Caki2 (cell line): Measurements from ENCODE around the gene SLC6A3. TPM values are rescaled to one million over a fixed set of nuclear protein-coding genes. Genes with fewer than 3 reads are reported as not detected.

Source experiments
- DNase-seq: peaks from one replicate; pipeline ENCODE4 v3.0.0-alpha.2; 2015; ENCODE audit warnings: low read depth
- in situ Hi-C: cut with HindIII; loops from 2 replicates; pipeline ENCODE4 v1.10.0; 2016; ENCODE audit warnings: low sequenced_read_pairs, low pct_unique_long_range_greater_than_20kb, mixed read lengths
- total RNA-seq: library from RNA; depleted of rRNA; stranded (reverse); fragments of >200 nt; shearing (Covaris generic); gene quantifications from 2 replicates; pipeline ENCODE4 v1.2.3, GENCODE V29; 2014; ENCODE audit warnings: low replicate concordance

Gene SLC6A3
- total RNA-seq, 1 experiment from 2014 or later = not detected

DNA sequence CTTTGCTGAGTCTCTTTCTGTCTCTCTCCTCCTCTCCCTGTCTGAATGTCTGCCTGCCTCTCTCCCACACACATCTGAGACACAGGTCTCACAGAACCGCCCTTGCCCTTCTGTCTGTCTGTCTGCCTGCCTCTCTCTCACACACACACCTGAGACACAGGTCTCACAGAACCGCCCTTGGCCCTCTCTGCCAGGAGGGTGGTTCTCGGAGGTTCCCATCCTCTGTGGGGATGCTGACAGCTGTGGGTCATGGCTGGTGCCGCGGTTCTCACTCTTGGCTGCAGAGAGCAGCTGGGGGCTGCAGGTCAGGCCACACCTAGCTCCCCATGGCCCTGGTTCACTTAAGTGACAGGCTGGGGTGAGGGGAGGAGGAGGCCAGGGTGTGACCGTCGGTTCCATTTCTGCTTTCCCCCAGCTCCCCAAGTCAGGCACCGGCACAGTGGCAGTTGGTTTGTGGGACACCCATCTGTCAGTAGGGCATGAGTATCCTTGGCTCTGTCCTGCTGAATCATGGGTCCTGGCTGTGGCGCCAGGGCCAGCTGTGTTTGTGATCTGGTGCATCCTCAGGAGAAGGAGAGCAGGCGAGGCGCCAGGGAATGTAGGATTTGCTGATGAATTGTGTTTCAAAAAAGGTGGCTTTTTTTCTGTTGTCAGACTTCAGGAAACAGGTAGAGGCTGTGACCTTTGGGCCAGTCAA lies 58.0 kb downstream of the SLC6A3 start:
- DNase-seq = no peak
- in situ Hi-C loops = no loop called here

DNA sequence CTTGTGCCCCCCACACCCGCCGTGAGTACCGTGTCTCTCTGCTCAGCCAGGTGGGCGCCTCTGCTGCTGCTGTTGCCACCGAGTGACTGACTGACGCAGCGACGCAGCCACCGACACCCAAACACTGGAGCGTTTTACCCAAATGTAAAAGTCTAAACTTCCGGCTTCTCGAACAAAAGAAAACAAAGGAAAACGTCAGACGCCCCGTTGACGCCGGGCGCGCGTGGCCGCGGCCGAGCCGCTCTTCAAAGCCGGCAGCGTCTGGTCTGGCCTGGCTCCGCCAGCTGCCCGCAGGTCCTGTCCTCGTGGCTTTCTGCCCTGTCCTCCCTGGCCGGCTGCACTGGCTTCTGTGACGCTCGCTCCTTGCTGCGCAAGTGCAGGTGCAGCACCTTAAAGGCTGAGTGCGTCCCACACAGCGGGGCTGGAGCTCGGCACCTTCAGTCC lies 58.9 kb downstream of the SLC6A3 start:
- no peak for DNase-seq

DNA sequence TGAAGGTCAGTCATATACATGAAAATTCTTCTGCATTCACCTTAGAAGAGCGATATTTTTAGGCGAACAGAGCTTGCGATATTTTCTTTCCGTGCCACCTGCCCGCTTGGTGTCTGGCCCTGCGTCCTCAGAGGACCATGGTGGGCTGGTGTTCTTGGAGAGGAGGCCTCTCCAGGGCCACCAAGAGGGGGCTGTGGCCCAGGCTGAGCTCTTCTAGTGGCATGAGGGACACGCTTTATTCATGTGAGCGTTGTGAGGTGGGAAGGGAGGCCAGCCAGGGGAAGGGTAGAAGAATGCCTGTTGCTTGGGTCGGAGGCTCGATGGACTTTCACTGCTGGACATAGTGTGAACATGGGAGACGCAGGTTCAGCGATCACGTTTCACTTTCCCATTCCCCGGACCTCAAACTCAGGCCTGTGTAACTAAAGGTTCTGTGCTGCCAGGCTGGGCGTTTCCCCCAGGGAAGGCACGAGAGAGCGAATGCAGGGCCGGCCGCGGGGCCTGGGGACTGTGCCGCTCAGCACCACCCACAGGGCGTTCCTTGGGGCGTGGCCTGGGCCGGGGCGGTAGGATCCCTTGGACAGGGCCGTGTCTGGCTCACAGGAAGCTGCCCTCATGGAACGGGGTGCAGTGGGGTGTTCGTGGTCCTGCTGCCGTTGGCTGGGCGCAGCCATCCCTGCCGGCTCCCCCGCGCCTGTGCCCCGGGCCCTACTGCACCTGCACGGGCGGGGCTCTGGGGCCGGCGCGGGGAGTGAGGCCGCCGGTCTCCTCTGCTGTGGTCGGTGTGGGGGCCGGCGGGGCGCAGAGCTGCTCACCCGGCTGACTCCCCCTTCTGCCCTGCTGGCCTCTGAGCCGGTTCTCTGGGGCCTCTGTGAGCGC lies 59.6 kb downstream of the SLC6A3 start:
- in situ Hi-C loops = no loop called here
- peak; percentile 36 for DNase-seq

More for the DNA sequence above, 58.9 kb downstream of the SLC6A3 start:
- in situ Hi-C loops = no loop called here

DNA sequence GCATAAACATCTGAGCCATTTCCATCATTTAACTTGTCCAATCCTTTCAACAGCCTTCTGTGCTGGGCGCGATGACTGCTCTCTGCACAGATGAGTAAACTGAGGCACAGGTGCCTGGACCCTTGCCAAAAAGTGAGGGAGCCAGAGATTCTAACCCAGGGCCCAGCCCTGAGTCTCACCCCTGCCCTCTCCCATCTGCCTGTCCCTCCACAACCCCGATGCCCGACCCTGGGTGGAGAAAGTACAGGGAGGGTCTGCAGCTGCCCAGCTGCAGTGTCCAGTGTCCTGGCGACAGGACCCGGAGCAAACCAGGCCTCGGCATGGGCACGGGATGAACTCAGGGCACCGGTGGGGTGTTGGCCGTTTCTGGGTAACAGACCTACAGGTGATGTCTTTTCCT lies 60.7 kb downstream of the SLC6A3 start:
- no peak for DNase-seq
- in situ Hi-C loops = no loop called here

DNA sequence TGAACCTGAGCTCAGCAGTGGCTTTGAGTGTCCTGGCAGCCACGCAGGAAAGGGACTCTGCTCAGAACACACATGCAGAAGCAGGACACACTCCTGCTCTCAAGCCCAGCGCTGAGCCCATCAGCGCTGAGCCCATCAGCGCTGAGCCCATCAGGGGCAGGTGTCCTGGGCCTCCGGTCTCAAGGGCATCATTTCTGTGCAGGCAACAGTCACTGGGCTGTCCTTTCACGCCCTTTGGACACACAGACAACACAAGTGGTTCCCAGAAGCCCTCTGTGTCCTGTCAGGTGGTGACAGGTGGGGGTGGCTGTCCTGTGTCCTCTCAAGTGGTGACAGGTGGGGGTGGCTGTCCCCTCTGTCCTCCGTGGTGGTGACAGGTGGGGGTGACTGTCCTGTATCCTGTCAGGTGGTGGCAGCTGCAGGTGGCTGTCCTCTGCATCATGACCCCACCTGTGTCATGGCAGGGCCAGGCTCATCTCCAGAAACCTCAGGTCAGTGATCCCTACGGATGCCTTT lies 61.3 kb downstream of the SLC6A3 start:
- no peak for DNase-seq
- in situ Hi-C loops = no loop called here

DNA sequence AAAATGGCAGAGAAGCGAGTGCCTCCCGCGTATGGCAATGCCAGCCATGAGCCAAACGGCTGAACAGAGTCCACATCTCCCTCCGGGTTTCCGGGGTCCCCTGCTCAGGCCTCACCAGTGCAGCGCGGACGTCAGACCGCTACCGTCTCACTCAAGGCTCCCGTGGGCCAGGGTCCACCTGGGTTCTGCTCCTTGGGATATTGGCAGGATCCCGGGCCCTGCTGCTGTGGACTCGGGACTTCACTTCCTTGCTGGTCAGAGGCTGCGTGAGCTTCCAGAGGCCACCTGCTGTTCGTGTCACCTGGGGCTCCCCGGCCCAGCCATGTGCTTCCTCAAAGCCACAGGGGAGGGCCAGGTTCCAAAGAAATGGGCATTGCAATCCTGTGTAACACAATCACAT lies 61.9 kb downstream of the SLC6A3 start:
- in situ Hi-C loops = no loop called here

DNA sequence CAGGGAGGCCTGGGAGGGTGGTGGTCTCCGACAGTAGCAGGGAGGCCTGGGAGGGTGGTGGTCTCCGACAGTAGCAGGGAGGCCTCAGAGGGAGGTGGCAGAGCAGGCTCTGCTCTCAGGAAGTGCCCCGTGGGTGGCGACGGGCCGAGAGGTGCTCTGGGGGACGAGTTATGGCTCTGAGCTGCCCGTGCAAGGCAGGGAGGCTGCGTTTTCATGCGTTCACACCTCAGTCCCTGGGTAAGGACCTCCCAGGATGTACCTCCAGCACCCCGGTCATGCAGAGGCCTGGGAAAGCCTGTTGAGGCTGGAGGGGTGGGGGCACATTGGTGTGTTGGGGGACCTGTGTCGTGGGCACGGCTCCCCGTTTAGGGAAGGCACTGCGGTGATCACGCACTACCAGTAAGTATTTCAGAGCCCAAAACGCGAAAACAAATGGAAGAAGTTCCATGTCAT lies 63.0 kb downstream of the SLC6A3 start:
- DNase-seq = no peak
- in situ Hi-C loops = no loop called here

More for the DNA sequence above, 61.9 kb downstream of the SLC6A3 start:
- DNase-seq = no peak

DNA sequence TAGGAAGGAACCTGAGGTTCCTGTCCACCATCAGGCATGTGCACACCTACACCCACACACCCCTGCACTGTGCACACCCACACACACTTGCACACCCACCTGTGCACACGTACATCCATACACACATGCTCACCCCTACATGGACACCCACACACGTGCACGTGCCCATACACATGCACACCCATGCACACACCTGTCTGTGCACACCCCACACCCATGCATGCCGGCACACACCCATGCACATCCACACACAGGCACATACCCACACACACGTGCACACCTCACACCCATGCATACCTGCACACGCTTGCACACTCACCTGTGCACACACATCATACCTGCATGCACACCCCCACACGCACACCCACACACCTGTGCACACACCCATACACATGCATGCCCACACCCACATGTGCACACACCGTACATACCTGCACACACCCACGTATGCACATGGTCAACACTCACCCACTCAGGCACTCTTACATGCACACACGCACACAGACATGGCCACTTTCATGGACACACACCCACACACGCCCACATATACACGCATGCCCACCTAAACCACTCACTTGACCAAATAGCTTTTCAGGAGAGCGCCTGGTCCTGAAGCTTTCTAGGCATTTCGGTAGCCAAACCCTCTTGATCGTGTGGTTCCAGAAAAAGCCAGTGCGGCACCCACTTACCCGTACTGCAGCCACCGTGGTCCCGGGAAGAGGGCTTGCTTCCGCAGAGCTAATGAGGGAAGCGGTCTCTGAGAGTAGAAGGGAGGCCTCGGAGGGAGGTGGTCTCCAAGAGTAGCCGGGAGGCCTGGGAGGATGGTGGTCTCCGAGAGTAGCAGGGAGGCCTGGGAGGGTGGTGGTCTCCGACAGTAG lies 63.6 kb downstream of the SLC6A3 start:
- DNase-seq = no peak
- in situ Hi-C loops = no loop called here

DNA sequence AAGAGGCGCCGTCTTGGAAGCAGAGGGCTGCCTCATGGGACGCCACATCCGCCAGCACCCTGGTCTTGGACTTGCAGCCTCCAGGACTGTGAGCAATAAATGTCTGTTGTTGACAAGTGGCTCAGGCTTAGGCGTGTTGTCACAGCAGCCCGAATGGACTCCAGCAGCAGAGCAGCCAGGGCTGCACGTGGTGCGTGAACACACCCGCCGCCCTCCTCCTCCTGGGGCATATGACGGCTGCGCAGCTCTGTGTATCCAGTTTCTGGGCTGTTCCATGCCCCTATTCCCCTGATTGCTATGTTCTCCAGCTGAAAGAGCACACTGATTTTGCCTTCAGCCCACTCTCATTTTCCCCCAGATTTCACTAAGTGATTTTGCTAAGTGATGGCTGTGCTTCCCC lies 64.3 kb downstream of the SLC6A3 start:
- in situ Hi-C loops = no loop called here
- DNase-seq = no peak

DNA sequence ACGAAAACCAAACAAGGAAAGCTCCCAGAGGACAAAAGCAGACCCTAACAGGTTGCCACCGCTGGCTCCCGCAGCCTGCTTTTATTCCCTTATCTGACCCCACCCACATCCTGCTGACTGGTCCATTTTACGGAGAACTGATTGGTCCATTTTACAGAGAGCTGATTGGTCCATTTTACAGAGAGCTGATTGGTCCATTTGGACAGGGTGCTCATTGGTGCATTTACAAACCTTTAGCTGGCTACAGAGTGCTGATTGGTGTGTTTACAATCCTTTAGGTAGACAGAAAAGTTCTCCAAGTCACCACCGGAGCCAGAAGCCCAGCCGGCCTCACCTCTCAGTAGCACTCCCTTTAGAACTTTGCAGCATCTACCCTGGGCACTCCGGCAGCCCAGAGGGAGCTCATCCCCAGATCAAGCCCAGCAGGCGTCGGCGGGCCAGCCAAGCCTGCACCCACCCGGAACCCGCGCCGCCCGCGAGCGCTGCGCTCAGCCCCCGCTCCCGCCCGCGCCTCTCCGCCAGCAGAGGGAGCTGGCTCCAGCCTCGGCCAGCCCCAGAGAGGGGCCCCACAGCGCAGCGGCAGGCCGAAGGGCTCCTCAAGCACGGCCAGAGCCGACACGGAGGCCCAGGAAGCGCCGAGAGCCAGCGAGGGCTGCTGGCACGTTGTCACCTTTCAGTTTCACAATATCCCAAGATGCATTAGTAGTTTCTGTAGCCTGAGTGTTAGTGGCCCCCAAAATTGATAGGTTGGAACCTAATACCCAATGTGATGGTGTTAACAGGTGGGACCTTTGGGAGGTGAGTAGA lies 65.0 kb downstream of the SLC6A3 start:
- in situ Hi-C loops = no loop called here
- no peak for DNase-seq

DNA sequence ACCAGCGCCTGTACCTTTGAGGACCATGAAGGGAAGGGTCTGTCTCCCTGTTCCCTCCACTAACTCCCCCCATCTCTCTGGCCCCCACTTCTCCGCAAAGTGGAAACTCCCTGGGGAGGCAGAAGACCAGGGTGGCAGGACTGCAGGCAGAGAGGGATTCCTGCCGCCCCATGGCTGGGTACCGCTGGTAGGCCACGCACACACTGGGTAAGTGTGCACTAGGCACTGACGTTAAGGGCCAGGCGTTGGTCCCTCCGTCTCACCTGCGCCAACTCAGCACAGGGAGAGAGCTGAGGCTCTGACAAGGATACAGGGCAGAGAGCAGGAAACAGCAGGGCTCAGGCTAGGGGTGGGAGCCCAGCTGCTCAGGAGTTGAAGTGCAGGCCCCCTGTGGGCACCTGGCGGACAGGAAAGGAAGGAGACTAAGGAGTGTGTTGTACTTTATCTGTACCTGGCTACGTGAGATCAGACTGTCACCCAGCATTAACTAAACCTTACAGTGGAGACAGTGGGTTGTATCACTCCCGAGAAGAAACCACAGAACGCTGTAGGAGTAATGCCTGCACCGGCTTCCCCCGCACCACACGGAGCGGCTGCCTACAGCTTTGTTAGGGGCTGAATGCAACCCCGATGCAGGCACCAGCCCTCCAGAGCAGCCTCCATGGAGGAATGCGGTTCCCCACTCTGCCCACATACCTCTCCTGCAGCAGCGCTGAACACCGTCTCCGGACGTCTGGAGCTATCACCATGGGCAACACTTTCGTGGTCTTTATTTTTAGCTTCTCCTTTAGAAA lies 66.2 kb downstream of the SLC6A3 start:
- in situ Hi-C loops = no loop called here
- no peak for DNase-seq

DNA sequence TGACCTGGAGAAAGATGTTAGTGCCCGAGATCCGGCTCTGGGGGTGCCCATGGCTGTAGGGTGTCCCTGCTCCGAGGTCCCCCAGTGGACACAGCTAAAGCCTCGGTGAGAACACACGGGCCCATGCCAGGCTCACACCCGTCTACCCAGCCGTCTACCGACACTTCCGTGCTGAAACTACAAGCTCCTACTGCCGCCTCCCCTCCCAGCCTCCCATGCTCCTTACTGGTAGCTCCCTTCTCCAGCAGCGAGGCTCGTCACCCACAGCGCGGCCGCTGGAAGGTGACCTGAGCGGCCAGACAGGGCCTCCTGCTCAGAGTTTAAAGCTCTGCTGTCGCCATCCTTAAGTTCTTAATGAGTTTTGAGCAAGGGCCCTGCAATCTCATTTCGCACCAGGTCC lies 67.1 kb downstream of the SLC6A3 start:
- in situ Hi-C loops = no loop called here

DNA sequence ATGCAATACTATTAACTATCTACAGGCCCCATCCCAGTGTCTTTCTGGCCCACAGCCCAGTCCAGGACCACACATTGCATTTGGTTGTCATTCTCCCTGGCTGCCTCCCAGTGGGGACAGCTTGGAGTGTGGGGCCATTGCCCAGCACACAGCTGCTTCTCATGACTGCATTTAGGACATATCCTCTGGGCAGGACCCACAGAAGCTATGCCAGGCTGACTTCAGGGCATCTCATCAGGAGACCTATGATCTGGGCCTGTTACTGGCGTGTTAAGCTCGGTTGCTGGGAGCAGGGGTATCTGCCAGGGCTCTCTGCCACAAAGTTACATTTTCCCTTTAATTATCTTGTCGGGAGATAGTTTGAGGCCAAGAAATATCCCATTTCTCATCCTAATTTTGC lies 68.3 kb downstream of the SLC6A3 start:
- in situ Hi-C loops = no loop called here

More for the DNA sequence above, 67.1 kb downstream of the SLC6A3 start:
- DNase-seq = no peak

DNA sequence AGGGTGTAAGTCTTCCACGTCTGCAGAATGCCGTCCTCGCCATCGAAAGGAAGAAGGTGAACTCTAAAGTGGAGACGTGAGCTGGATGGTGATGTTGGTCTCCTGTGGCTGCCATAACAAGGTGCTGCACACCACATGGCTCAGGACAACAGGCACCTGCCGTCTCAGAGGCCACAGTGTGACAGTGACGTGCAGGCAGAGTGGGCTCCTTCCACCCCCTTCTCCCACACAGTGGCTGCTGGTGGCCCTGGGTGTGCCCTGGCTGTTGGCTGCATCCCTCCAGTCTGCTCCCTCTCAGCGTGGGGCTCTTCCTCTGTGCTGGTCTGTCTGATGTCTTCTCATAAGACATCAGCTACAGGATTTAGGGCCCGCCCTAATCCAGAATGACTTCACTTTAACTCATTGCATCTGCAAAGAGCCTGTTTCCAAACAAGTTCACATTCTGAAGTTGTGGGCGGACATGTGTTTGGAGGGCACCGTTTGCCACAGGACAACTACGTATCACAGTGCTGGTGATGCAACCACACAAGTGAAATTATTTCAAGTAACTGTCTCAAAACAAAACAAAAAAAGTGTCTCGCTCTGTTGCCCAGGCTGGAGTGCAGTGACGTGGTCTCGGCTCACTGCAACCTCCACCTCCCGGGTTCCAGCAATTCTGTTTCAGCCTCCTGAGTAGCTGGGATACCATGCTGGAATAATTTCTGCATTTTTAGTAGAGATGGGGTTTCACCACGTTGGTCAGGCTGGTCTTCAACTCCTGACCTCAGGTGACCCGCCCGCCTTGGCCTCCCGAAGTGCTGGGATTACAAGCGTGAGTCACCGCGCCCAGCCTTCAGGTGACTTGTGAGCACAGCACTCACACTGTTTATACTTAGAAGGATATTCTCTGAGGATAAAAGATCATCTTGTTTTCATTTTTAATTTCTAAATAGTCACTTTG lies 69.1 kb downstream of the SLC6A3 start:
- in situ Hi-C loops = no loop called here
- peak; percentile 77 for DNase-seq

More for the DNA sequence above, 68.3 kb downstream of the SLC6A3 start:
- DNase-seq = no peak

DNA sequence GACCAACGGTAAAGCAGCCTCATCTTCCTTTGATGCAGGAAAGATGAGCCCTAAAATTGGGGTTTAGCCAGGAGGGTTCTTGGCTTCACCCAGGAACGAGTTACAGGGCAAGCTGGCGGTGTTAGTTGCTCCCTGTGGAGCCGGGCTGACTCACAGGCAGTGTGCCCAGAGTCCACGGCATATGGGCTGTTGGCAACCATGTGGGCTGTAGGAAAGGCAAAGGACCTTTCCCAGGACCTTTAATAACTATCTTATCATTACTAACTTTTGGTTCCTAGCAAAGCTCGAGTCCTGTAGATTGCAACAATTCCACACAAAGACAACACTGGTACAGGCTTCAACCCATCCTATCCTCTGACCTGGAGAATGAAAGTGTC lies 70.6 kb downstream of the SLC6A3 start:
- DNase-seq = no peak
- in situ Hi-C loops = no loop called here
